NCI-H1105 treated with DMSO at 0.1 percent for 48 hours (cell line): ENCODE results near the gene PRIMA1.

Experiments
- DNase-seq: peaks from one replicate; lab custom pipeline; 2025; lab: John Stamatoyannopoulos, UW

The PRIMA1 gene

GRCh38 chr14:93753647-93754046 lies 34.6 kb downstream of the PRIMA1 start:
- no peak for DNase-seq

- DNase-seq = no peak
Observed at GRCh38 chr14:93752980-93753561, 35.2 kb downstream of the PRIMA1 start.

GRCh38 chr14:93751946-93752655 lies 36.2 kb downstream of the PRIMA1 start:
- no peak for DNase-seq

GRCh38 chr14:93749076-93749420 lies 39.2 kb downstream of the PRIMA1 start:
- no peak for DNase-seq

GRCh38 chr14:93748208-93749075 lies 39.8 kb downstream of the PRIMA1 start:
- no peak for DNase-seq

- no peak for DNase-seq
Observed at GRCh38 chr14:93747560-93747959, 40.7 kb downstream of the PRIMA1 start.

- no peak for DNase-seq
Observed at GRCh38 chr14:93747102-93747501, 41.2 kb downstream of the PRIMA1 start.

- DNase-seq = no peak
Observed at GRCh38 chr14:93745603-93746273, 42.5 kb downstream of the PRIMA1 start.

- DNase-seq = no peak
Observed at GRCh38 chr14:93744876-93745275, 43.4 kb downstream of the PRIMA1 start.

GRCh38 chr14:93744176-93744575 lies 44.1 kb downstream of the PRIMA1 start:
- no peak for DNase-seq

GRCh38 chr14:93743270-93744060 lies 44.8 kb downstream of the PRIMA1 start:
- no peak for DNase-seq

- DNase-seq = no peak
Observed at GRCh38 chr14:93742761-93743160, 45.5 kb downstream of the PRIMA1 start.

- DNase-seq = no peak
Observed at GRCh38 chr14:93741556-93742230, 46.6 kb downstream of the PRIMA1 start.

GRCh38 chr14:93737634-93738033 lies 50.7 kb downstream of the PRIMA1 start:
- no peak for DNase-seq

GRCh38 chr14:93736378-93737014 lies 51.8 kb downstream of the PRIMA1 start:
- no peak for DNase-seq

- no peak for DNase-seq
Observed at GRCh38 chr14:93735206-93735605, 53.1 kb downstream of the PRIMA1 start.

- DNase-seq = no peak
Observed at GRCh38 chr14:93734086-93734822, 54.0 kb downstream of the PRIMA1 start.

GRCh38 chr14:93733631-93734030 lies 54.7 kb downstream of the PRIMA1 start:
- no peak for DNase-seq

- no peak for DNase-seq
Observed at GRCh38 chr14:93733231-93733630, 55.1 kb downstream of the PRIMA1 start.

GRCh38 chr14:93732524-93732923 lies 55.8 kb downstream of the PRIMA1 start:
- DNase-seq = no peak
